Spinal cord (tissue), 10 donors: ENCODE results near the gene TMEM18. TPM values are rescaled to one million over a fixed set of nuclear protein-coding genes. Genes with fewer than 3 reads are reported as not detected.

Experiments used
- DNase-seq, 6 donors: peaks; one replicate each; pipeline versions ENCODE4 v3.0.0 to v3.0.0-alpha.2; 2013 to 2015; ENCODE audit warnings: low spot score in 6 of 6, low read depth in 4 of 6
- H3K27ac ChIP-seq: one replicate; pipeline ENCODE4 v1.5.1; 2013; ENCODE audit warnings: low read depth, low read length, control low read depth
- H3K27me3 ChIP-seq: one replicate; pipeline ENCODE4 v1.6.1; 2013; ENCODE audit warnings: low read length; ENCODE audit not compliant: control insufficient read depth, insufficient read depth
- H3K36me3 ChIP-seq: one replicate; pipeline ENCODE4 v1.6.1; 2013; ENCODE audit warnings: low read length; ENCODE audit not compliant: control insufficient read depth, insufficient read depth
- H3K4me1 ChIP-seq: one replicate; pipeline ENCODE4 v1.6.1; 2013; ENCODE audit warnings: low read length; ENCODE audit not compliant: control insufficient read depth, insufficient read depth
- H3K4me3 ChIP-seq: one replicate; pipeline ENCODE4 v1.5.1; 2013; ENCODE audit warnings: low read depth, low read length, control low read depth
- H3K9me3 ChIP-seq: one replicate; pipeline ENCODE4 v1.6.1; 2013; ENCODE audit warnings: low read length; ENCODE audit not compliant: control insufficient read depth, insufficient read depth
- WGBS: methylation state at CpG from one replicate; pipeline ENCODE4 v1.1.5; 2013; ENCODE audit warnings: missing lambda C conversion rate; ENCODE audit not compliant: insufficient coverage; 5-methylcytosine and 5-hydroxymethylcytosine counted together
- polyA plus RNA-seq, 2 donors: library from polyadenylated mRNA; unstranded; fragments of 120-200 nt; gene quantifications; one replicate each; pipeline ENCODE4 v1.2.1, GENCODE V29; 2013; ENCODE audit not compliant: insufficient read length in 2 of 2
- total RNA-seq, 2 donors: library from RNA; depleted of rRNA in 1 of 2; stranded (reverse); fragments of 120-200 nt in 1 of 2; fragments of >200 nt in 1 of 2; gene quantifications; one replicate each; pipeline versions ENCODE4 v1.2.3 to v1.2.4, GENCODE V29; 2013 to 2014
- donor health status: healthy.

The TMEM18 gene
- total and polyA plus RNA-seq, 4 donors: 29.3 to 55.6 (median 50.4) TPM

- no peak for DNase-seq
- Histone ChIP-seq H3K27me3 (no peaks in the 10 kb centered on the region), H3K9me3 (no peaks in the 10 kb centered on the region), H3K27ac (no peak overlapping the region), H3K4me1 (no peaks in the 10 kb centered on the region), H3K4me3 (no peak overlapping the region), H3K36me3 (no peaks in the 10 kb centered on the region)
- no CpG with 5 or more reads among the region's 3 CpGs for WGBS
Measured at GRCh38 chr2:618005-618404, 59.2 kb downstream of the TMEM18 start.
